H1 (cell line): Measurements from ENCODE around the gene CAPZA2. TPM values are rescaled to one million over a fixed set of nuclear protein-coding genes. Genes with fewer than 3 reads are reported as not detected.

Experiments
- CTCF ChIA-PET: fragments of 300-600 bp; sonication (Branson Sonifier 250); formaldehyde crosslinking; loops from one replicate; lab custom pipeline; 2021; ENCODE audit not compliant: partially characterized antibody; lab: Charles Lee
- POLR2A ChIA-PET: fragments of 300-600 bp; sonication (Branson Sonifier 250); formaldehyde crosslinking; loops from one replicate; lab custom pipeline; 2021; ENCODE audit warnings: inconsistent platforms; ENCODE audit not compliant: partially characterized antibody; lab: Charles Lee
- DNase-seq, 2 experiments: peaks; one replicate each; pipeline versions ENCODE4 v3.0.0 to v3.0.0-alpha.2; 2010 to 2022; ENCODE audit warnings: low spot score in 2 of 2, low read depth in 1 of 2, mixed read lengths in 1 of 2
- FAIRE-seq: peaks from 2 replicates; lab custom pipeline; 2011; peaks lifted over from hg19 to GRCh38; lab: Jason Lieb, UNC
- H2AFZ ChIP-seq: 2 replicates; pipeline ENCODE4 v1.8.1; 2012; ENCODE audit warnings: low read length, inconsistent platforms
- H2AK5ac ChIP-seq: 2 replicates; pipeline ENCODE4 v1.6.1; 2013; ENCODE audit warnings: low read depth, low read length
- H2BK120ac ChIP-seq: replicated peaks from 2 replicates; pipeline ENCODE3; 2013; ENCODE audit warnings: low read depth, low read length, inconsistent platforms
- H2BK12ac ChIP-seq: 2 replicates; pipeline ENCODE4 v1.6.1; 2013; ENCODE audit warnings: low read depth, low read length
- H2BK15ac ChIP-seq: 2 replicates; pipeline ENCODE4 v1.6.1; 2013; ENCODE audit warnings: low read length
- H2BK20ac ChIP-seq: 2 replicates; pipeline ENCODE4 v1.6.1; 2013; ENCODE audit warnings: low read length
- H2BK5ac ChIP-seq: 2 replicates; pipeline ENCODE4 v1.6.1; 2013; ENCODE audit warnings: low read depth, low read length
- H3K14ac ChIP-seq: 2 replicates; pipeline ENCODE4 v1.6.1; 2013; ENCODE audit warnings: inconsistent platforms; ENCODE audit not compliant: insufficient read length
- H3K18ac ChIP-seq: 2 replicates; pipeline ENCODE4 v1.6.1; 2013; ENCODE audit warnings: low read length; ENCODE audit errors: extremely low read depth
- H3K23ac ChIP-seq: 2 replicates; pipeline ENCODE4 v1.6.1; 2013; ENCODE audit warnings: inconsistent platforms; ENCODE audit not compliant: insufficient read length
- H3K23me2 ChIP-seq: 2 replicates; pipeline ENCODE4 v1.6.1; 2013; ENCODE audit warnings: low read depth, low read length
- H3K27ac ChIP-seq: 2 replicates; pipeline ENCODE4 v1.6.1; 2011; ENCODE audit warnings: low read depth, low read length, inconsistent platforms
- H3K27me3 ChIP-seq, 4 experiments: replicated peaks in 1 of 4; 1 replicate in 1 of 4; 2 replicates in 3 of 4; pipeline versions ENCODE4 v1.6.1 to v1.8.1; 2011 to 2013; ENCODE audit warnings: low read length in 3 of 4, mild to moderate bottlenecking in 3 of 4, inconsistent platforms in 2 of 4, mixed read lengths in 2 of 4, moderate library complexity in 1 of 4; ENCODE audit not compliant: control insufficient read depth in 3 of 4, insufficient read depth in 3 of 4; ENCODE audit errors: extremely low read depth in 1 of 4
- H3K36me3 ChIP-seq, 4 experiments: 2 replicates each; pipeline versions ENCODE4 v1.6.1 to v1.8.1; 2011 to 2013; ENCODE audit warnings: mild to moderate bottlenecking in 4 of 4, low read length in 3 of 4, moderate library complexity in 2 of 4, control low read depth in 1 of 4, inconsistent platforms in 1 of 4; ENCODE audit not compliant: insufficient read depth in 4 of 4, control insufficient read depth in 2 of 4
- H3K4ac ChIP-seq: replicated peaks from 2 replicates; pipeline ENCODE3; 2013; ENCODE audit warnings: low read length, low read depth, mixed read lengths, inconsistent platforms; ENCODE audit not compliant: insufficient read length
- H3K4me1 ChIP-seq, 4 experiments: replicated peaks in 1 of 4; 1 replicate in 1 of 4; 2 replicates in 3 of 4; pipeline versions ENCODE4 v1.6.1 to v1.8.1; 2011 to 2013; ENCODE audit warnings: low read length in 3 of 4, inconsistent platforms in 2 of 4, mixed read lengths in 1 of 4; ENCODE audit not compliant: insufficient read depth in 4 of 4, control insufficient read depth in 3 of 4
- H3K4me2 ChIP-seq, 2 experiments: 2 replicates each; pipeline versions ENCODE4 v1.6.1 to v1.8.1; 2011 to 2013; ENCODE audit warnings: low read depth in 2 of 2, low read length in 2 of 2, control low read depth in 1 of 2, inconsistent platforms in 1 of 2, mild to moderate bottlenecking in 1 of 2; ENCODE audit not compliant: insufficient read depth in 1 of 2
- H3K4me3 ChIP-seq, 4 experiments: fragments of 200-600, 300-600 bp in 1 of 4; sonication (generic), shearing (Covaris generic), sonication (Bioruptor Twin) in 1 of 4; 2 replicates each; pipeline versions ENCODE4 v1.5.1 to v1.8.1; 2011 to 2016; ENCODE audit warnings: low read length in 4 of 4, low read depth in 3 of 4, control low read depth in 2 of 4, inconsistent platforms in 2 of 4, mild to moderate bottlenecking in 2 of 4, mixed read lengths in 1 of 4, moderate library complexity in 1 of 4; ENCODE audit not compliant: insufficient read depth in 2 of 4; ENCODE audit errors: extremely low read depth in 1 of 4
- H3K56ac ChIP-seq: replicated peaks from 2 replicates; pipeline ENCODE3; 2013; ENCODE audit warnings: low read depth, mild to moderate bottlenecking, mixed read lengths, low read length, inconsistent platforms; ENCODE audit not compliant: insufficient read length
- H3K79me1 ChIP-seq: 2 replicates; pipeline ENCODE4 v1.6.1; 2013; ENCODE audit warnings: low read depth, low read length, control low read depth
- H3K79me2 ChIP-seq, 2 experiments: 2 replicates each; pipeline versions ENCODE4 v1.6.1 to v1.8.1; 2012 to 2013; ENCODE audit warnings: low read length in 2 of 2, mild to moderate bottlenecking in 2 of 2, inconsistent platforms in 1 of 2; ENCODE audit not compliant: insufficient read depth in 2 of 2, control insufficient read depth in 1 of 2
- H3K9ac ChIP-seq, 4 experiments: replicated peaks in 1 of 4; 1 replicate in 1 of 4; 2 replicates in 3 of 4; pipeline versions ENCODE4 v1.6.1 to v1.8.1; 2011 to 2013; ENCODE audit warnings: low read depth in 3 of 4, low read length in 3 of 4, control low read depth in 2 of 4, mild to moderate bottlenecking in 2 of 4, moderate library complexity in 2 of 4, inconsistent platforms in 1 of 4; ENCODE audit errors: extremely low read depth in 1 of 4
- H3K9me3 ChIP-seq, 2 experiments: 2 replicates each; pipeline versions ENCODE4 v1.6.1 to v1.8.1; 2012 to 2013; ENCODE audit warnings: mild to moderate bottlenecking in 2 of 2, moderate library complexity in 2 of 2, control low read depth in 1 of 2, inconsistent platforms in 1 of 2, low read depth in 1 of 2, low read length in 1 of 2, mixed read lengths in 1 of 2; ENCODE audit not compliant: insufficient read depth in 2 of 2
- H4K20me1 ChIP-seq, 2 experiments: replicated peaks in 1 of 2; 2 replicates each; pipeline versions ENCODE3 to v1.8.1; 2011 to 2013; ENCODE audit warnings: inconsistent platforms in 2 of 2, low read length in 2 of 2, mild to moderate bottlenecking in 1 of 2; ENCODE audit not compliant: insufficient read depth in 2 of 2, control insufficient read depth in 1 of 2
- H4K5ac ChIP-seq: 2 replicates; pipeline ENCODE4 v1.6.1; 2013; ENCODE audit warnings: low read length, low read depth, mixed read lengths, inconsistent platforms; ENCODE audit not compliant: insufficient read length
- H4K8ac ChIP-seq: 2 replicates; pipeline ENCODE4 v1.8.0; 2013; ENCODE audit warnings: mild to moderate bottlenecking, moderate library complexity, low read length, inconsistent platforms; ENCODE audit not compliant: insufficient read depth; ENCODE audit errors: extremely low read depth
- H4K91ac ChIP-seq: replicated peaks from 2 replicates; pipeline ENCODE3; 2013; ENCODE audit warnings: low read length, mixed read lengths, inconsistent platforms; ENCODE audit not compliant: insufficient read length
- CBX5 ChIP-seq: fragments of 300-800, 300-1000 bp; sonication (generic); IDR thresholded peaks from 2 replicates; pipeline ENCODE4 v1.7.1; 2016; ENCODE audit warnings: antibody characterized with exemption, low read length, low read depth
- POLR2AphosphoS5 ChIP-seq: IDR thresholded peaks from 2 replicates; pipeline ENCODE4 v1.6.1; 2011; ENCODE audit warnings: low read depth, low read length
- WGBS, 2 experiments: shearing (Covaris generic) in 1 of 2; methylation state at CpG; one replicate each; pipeline versions ENCODE4 v1.1.6 to v1.1.7; 2013 to 2015; ENCODE audit warnings: low lambda C conversion rate in 2 of 2, mixed read lengths in 2 of 2, inconsistent platforms in 1 of 2, low coverage in 1 of 2, missing lambda C conversion rate in 1 of 2; ENCODE audit not compliant: insufficient replicate concordance in 2 of 2, insufficient coverage in 1 of 2, insufficient read length in 1 of 2; ENCODE audit errors: extremely low coverage in 1 of 2, missing lambda C conversion rate in 1 of 2; 5-methylcytosine and 5-hydroxymethylcytosine counted together
- polyA plus RNA-seq, 7 experiments: library from polyadenylated mRNA; depleted of rRNA in 3 of 7; stranded (reverse) in 5 of 7; unstranded in 2 of 7; fragments of >200 nt in 5 of 7; fragments of 200-250 nt in 2 of 7; gene quantifications; 1 replicate in 5 of 7; 2 replicates in 1 of 7; 4 replicates in 1 of 7; pipeline versions ENCODE4 v1.2.1 to v1.2.3, GENCODE V29; 2011 to 2013; ENCODE audit warnings: missing spikeins in 2 of 7, mixed read lengths in 2 of 7
- total RNA-seq: library from RNA; stranded (reverse); fragmentation: NEBNext Ultra II Directional; extraction: Animal tissue kit (Norgen Biotek cat#: 25700); gene quantifications from 2 replicates; pipeline ENCODE4 v1.2.1, GENCODE V29; 2021

The CAPZA2 gene
- total and polyA plus RNA-seq, 2 of the 8 experiments (the other 6 are each of a cell fraction or from before 2014, with no cell fraction given), result 33.2 to 145 TPM

GRCh38 chr7:116829041-116829440, 33.3 kb upstream of the CAPZA2 start:
- H3K4me2 ChIP-seq, result no peak overlapping the region
- TF ChIP-seq CBX5 (no peak), POLR2AphosphoS5 (no peak)
- H3K36me3 ChIP-seq, result no peaks in the 10 kb centered on the region
- no peak overlapping the region for H3K9ac ChIP-seq
- ChIA-PET CTCF (interaction anchor here (0.7 kb wide), 1 partner anchor 202 kb away, joined by 3 read pairs; no protein-coding TSS in a partner anchor), POLR2A (no interaction called here)
- H3K27me3 ChIP-seq, result no peaks in the 10 kb centered on the region
- H2AFZ ChIP-seq, result 0 out of 2 replicates have a peak overlapping the region, but pooled peaks have one; percentile 17
- H3K14ac ChIP-seq, result no peak overlapping the region
- H4K20me1 ChIP-seq, result no peaks in the 10 kb centered on the region
- no peak overlapping the region for H4K91ac ChIP-seq
- FAIRE-seq (no peak), DNase-seq (no peak)
- no peaks in the 10 kb centered on the region for H3K9me3 ChIP-seq
- no peaks in the 10 kb centered on the region for H3K79me2 ChIP-seq
- no peaks in the 10 kb centered on the region for H3K23me2 ChIP-seq
- no peak overlapping the region for H3K4me3 ChIP-seq
- no peaks in the 10 kb centered on the region for H3K79me1 ChIP-seq
- H3K23ac ChIP-seq, result no peak overlapping the region
- no peak overlapping the region for H3K4ac ChIP-seq
- no peak overlapping the region for H3K56ac ChIP-seq
- no peak overlapping the region for H2BK120ac ChIP-seq
- H4K5ac ChIP-seq, result no peak overlapping the region
- H2BK15ac ChIP-seq, result no peak overlapping the region
- no peak overlapping the region for H3K18ac ChIP-seq
- no peak overlapping the region for H2AK5ac ChIP-seq
- no peak overlapping the region for H4K8ac ChIP-seq
- H3K4me1 ChIP-seq, result no peaks in the 10 kb centered on the region
- WGBS, 2 experiments, result 92% methylated on average over 3 of the region's 3 CpGs; no CpG with 5 or more reads in 1 of the 2 experiments
- H3K27ac ChIP-seq, result no peak overlapping the region
- H2BK12ac ChIP-seq, result no peak overlapping the region
- H2BK5ac ChIP-seq, result no peak overlapping the region
- H2BK20ac ChIP-seq, result no peak overlapping the region
